ENCODE results near the gene CCDC197.
A peak's percentile ranks its signal among the peaks of the same experiment; 100 is the strongest.

CCDC197 gene

DNA sequence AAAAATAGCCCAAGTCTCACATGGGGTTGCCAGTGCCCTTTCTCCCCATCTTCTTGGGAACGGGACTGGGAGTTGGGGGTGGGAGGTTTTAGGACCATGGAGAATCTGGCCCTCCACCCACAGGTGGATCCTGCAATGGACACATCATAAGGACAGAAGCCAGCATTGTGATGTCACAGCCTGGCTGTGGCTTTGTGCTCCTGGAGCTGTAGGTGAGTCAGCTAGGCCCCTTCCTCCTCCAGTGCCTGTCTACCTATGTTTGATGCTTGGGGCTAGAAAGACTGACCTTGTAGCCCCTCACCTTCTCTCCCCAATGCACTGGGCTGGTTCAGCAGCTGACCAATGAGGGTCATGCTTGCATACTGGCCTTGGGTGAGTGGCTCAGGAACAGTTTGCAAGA lies at the start of gene CCDC197:
Gene CCDC197 (plus strand): TSS at position 220 of the 400 bp plus-strand sequence. CDS start 831 bp downstream, outside the sequence.
- DNase-seq (ENCODE audit: low spot score) = no peak

DNA sequence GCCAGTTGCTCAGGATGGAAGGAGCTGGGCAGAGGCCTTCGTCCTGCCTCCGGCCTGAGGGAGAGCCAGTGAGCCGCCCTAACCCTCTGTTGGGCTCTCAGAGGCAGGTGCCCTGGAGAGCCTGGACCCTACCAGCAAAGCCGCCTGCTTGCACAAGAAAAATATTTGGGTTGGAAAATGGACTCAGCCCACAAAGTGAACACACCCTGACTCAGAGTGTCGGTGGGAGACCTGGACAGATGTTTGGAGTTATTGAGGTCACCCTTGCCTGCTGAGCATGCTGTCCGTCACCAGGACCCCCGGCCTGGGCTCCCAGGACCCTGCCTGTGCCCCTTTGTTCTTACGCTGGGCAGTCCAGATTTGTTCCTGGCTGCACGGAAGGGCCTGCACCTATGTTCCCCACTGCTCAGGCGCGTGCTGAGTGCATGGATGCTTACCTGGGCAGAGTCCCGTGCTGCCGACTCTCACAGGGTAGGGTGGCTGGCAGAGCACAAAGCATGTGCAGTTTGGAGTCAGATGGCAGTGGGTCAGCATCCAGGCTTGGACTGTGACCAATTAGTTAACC lies 47.5 kb upstream of the CCDC197 start:
- DNase-seq (ENCODE audit: low spot score) = no peak

DNA sequence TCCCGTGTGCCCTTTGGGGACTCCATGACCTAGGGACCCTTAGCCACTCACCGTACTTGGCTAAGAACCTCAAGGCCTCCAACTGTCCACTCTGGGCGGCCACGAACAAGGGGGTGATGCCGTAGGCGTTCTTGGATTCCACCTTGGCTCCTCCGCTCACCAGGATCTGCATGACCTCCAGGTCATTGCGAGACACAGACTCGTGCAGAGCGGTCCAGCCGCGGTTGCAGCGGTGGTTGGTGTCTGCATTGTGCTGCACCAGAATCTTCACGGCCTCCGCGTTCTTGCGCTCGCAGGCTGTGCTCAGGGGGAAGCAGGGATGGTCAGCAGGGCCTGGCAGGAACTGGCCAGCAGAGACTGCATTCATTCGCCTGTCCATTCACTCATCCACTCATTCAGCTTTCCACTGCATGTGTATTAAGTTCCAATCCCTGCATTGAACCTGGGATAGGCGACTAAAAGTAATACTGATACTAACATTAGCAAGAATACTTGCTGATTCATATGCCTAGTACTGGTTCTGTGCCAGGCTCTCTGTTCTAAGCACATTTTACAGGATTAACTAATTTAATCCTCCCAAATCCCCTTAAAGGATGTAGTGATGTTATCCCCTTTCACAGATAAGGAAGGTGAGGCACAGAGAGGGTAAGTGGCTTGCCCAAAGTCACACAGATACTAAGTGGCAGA lies 46.0 kb upstream of the CCDC197 start:
- DNase-seq (ENCODE audit: low spot score) = no peak

DNA sequence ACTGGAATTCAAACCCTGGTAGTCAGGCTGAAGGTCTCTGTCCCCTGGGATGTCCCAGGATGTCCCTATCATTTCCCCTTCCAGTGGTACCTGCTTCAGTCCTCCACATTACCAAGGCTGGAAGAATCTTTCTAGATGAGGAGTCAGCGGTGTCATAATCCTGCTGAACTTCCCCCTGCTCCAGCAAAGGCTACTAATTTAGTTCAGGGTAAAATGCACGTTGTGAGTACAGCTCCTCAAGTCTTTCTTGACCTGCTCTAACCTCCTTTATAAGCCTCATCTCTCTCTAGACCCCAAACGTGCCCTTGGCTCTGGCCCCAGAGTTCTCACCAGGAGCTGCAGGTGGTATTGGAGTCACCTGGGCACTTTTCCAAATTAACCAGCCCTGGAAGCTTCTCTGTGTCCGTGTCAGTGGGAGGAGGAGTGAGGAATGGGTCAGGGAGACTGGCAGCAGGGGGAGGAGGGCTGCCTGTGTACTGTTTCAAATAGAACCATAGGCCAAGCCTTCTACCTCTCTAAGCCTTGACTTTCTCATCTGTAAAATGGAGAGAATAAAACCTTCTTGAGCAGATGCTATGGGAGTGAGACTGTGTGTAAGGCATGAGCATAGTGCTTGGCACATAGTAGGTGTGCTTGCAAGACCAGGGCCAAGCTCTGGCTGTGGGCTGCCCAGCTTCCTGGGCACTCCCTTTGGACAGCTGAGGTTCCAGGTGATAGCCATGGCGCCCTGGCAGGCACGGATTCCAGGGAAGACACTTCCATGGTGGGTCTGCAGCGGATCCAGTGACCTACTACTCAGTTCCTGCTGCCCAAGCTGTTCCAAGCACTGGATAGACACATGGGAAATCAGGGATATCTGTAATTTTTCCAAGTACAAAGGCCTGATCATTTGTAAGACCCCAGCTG lies 45.2 kb upstream of the CCDC197 start:
- DNase-seq (ENCODE audit: low spot score) = no peak

DNA sequence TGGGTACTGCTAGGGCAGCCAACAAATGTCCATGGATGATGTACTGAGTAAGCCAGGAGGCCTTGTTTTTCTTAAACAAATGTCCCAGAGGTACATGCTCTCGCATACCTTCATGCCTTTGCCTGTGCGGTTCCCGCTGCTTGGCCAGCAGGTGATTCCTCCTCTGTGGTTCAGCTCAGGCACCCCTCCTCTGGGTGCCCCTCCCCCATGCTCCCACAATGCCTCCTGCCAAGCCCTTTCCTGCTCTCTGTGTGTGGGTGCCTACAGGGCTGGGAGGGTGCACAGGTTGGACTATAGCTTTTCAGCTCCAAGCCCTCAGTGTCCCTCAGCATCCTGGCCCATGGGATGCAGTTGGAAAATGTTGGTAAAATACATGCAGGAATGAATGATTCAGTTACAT lies 44.3 kb upstream of the CCDC197 start:
- no peak for DNase-seq (ENCODE audit: low spot score)

DNA sequence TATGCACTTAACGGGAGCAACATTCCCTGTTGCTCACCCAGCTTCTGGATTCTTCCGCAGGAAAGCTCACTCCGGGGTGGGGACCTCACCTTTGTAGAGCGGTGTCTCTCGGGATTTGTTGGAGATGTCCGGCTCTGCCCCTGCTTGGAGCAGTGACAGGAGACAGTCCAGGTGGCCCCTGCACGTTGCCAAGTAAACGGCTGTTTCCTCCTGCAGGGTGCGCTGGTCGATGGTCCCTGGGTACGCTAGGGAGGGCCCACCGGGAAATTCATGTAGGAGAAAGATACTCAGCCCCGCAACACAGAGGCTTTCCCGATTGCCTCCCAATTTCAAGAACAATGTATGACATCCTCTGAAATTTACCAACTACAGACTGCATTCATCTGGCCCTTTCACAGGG lies 43.8 kb upstream of the CCDC197 start:
- DNase-seq (ENCODE audit: low spot score) = no peak

DNA sequence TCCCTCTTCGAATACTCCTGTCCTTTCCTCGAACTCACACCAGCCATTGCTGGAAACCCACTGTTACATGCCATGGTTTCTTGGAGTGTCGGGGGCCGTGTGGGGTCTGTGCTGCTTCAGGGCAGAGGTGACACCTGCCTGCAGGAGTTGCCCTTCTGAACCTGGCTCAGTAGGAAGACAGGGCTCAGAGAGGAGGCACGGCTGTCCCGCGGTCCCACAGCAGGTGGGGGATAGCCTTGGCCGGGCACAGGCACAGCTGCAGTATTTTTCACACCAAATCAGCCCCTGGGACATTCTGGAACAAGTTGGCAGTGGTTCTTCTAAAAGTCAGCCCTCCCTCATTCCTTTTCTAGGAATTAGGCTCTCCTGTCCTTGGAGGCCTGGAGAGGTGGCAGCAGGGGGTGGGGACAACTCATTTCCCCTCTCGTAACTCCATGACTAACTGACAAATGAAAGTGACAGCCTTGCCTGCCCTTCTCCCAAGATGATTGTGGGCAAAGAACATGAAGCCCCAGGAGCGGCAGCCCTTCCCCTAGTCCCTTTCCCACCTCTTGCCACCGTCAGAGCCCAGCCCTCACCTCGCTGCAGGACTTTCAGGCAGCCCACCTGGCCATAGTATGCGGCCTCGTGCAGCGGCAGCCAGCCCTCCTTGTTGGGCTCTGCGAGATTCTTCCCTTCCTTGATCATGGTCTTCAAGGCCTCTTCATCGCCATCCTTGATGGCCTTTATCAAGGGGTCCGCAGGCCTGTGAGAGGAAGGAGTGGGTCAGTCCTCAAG lies 43.2 kb upstream of the CCDC197 start:
- DNase-seq (ENCODE audit: low spot score) = no peak

DNA sequence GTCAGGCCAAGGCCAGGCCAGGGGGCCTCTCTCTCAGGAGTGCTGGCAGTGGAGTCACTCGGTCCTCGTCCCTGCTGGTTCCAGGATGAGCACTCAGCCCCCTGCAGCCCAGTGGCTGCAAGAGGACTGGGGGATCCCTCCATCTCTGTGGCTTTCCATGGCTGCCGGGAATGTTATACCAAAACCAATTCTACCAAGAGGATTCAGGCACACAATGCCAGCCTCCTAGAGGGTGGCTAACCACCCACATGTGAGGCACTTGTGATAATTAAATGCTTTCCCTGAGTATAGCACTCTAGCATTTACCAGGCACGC lies 42.6 kb upstream of the CCDC197 start:
- DNase-seq (ENCODE audit: low spot score) = no peak

DNA sequence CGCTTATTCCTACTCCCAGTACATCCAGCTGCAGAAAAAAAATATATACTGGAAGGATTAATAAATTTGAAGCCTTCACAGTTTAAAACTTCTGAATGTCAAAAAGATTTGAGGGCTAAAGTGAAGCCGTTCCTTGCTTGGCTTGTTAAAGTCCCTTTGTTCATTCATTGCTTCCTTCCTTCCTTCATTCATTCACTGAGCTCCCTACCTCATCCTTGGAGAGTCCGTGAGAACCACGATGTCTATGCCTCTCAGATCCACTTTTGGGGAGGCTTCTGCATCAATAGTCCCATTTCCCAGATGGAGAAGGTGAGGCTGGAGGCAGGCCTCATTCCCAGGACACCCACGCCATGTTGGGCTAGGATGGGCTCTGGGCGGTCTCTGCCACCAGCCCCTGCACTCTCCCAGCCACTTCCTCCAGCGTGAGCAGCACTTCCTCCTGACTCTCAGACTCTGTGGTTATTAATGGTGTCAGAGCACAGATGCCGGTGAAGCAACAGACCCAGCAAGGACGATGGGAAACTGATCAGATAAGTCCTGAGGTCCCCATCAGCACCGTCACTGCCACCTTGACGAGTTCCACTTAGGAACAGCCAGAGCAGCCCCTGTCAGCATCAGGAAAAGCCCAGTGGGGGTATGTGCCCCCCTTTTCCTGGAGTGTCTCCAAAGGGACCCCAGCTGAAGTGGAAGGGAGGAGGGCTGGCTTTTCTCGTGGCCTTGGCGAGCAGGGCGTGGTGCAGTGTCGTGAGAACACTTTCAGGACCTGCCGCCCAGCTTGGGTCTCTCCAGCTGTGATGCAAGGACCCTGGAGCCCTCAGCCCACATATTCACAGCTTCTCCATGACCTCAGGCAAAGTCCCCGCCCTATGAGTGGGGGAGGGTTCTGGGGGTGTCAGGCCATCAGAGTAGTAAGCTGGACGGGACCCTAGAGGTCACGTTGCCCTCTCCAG lies 41.9 kb upstream of the CCDC197 start:
- DNase-seq (ENCODE audit: low spot score) = no peak

DNA sequence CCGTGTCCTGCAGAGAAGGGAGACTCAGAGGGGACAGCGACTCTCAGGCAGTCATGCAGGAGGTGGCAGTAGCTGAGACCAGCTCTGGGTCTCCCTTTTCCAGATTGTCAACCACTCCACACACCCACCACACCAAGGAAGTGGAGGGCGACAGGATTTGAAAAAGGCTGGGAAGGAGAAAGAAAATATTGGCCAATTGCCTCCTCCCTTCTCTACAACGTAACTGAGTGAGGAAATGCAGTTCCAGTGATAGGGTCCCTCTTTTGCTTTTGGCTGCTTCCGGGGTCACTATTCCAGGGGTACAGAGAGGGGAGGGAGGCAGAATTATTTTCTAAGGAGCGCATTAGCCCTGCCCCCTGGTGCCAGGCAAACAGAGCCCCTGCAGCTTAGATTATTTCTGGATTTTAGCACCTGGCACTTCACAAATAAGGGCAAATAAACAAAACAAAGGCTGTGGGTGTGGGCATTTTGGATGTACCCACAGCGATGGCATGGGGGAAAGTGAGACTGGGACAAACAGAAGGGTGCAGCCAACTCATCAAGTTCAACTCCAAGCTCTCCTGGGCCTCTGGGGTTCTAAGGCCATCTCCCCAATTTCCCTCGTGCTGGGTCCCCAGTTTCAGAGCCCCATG lies 41.1 kb upstream of the CCDC197 start:
- DNase-seq (ENCODE audit: low spot score) = no peak

DNA sequence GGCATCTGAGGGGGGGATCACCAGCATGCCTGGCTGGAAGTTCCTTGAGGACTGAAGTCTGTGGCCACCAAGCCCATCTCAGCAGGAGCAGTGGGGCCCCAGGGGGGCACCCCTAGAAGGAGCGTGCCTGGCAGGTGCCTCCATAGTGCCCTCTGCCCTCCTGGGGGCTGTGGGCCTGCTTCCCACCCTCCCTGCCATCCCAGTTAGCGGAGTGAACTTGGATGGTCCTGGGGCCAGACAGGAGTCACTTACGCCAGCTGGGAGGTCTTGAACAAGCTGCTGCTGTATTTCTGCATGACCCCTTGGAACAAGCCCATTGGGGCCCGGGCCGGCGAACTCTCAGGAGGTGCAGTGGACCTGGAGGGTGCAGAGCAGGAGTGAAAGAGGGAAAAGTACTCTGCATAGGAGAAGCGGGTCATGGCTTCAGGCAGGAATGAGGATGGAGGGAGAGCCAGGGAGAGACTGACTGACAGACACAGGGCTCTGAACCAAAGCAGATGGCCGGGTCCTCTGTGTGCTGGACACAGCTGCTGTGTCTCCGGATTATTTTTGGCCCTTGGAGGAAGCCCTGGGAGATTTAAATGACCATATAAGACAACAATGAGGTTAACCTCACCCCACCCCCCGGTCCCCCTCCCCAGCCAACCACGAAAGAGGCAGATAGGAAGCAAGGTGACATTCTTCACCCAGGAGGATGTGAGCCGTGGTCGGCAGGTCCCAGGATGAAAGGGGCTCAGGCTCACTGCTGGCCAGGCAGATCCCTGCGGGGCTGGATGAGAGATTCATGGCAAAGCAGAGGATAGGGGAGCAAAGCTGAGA lies 40.4 kb upstream of the CCDC197 start:
- DNase-seq (ENCODE audit: low spot score) = no peak

DNA sequence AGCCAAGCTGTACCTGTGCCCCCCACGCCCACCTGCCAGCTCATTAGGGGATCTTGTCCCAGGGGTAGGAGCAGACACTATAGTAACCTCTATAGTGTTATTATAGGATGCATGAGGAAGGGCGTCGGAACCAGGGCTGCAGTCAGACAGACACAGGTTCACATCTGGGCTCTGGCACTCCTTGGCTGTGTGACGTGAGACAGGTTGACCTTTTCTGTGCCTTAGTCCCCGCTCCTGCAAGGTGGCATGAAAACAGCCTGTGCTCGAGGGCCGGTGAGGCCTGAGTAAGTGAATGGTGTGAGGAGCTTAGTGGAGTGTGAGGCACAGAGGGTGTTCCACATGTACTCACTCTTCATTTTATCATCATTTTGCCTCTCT lies 39.8 kb upstream of the CCDC197 start:
- no peak for DNase-seq (ENCODE audit: low spot score)

DNA sequence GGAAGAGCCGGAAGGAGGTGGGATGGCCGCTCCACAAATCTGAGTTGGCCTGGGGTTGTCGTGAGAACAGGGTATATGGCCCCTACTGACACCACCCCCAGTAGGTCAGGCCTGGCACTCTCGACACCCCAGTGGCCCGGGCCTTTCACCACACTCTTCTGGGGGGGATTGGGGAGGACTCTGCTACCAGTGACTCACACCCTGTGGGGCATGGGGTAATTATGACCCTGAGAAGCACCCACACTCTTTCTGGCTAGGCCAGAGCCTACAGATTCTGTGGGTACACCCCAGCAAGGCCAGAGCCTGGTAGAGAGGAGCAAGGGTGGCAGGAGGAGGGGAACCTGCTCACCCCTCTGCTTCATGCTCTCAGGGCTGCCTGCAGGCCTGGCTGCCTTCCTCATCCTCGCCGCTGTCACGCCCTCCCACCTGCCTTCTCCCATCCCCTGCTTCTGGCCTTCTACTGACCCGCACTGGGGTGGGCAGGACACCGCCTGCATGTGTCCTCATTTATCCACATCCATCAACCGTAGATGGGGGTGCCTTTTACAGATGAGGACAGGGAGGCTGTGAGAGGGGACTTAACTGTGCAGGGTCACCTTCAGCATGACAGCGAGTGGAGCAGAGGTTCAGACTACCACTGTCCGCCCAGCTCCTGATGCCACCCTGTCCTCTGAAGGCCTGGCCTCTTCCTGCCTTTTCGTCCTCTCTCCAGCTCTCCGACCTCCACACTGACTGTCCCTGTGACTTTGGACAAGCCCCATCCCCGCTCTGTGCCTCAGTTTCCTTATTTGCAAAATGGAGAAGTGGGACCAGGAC lies 39.1 kb upstream of the CCDC197 start:
- no peak for DNase-seq (ENCODE audit: low spot score)

DNA sequence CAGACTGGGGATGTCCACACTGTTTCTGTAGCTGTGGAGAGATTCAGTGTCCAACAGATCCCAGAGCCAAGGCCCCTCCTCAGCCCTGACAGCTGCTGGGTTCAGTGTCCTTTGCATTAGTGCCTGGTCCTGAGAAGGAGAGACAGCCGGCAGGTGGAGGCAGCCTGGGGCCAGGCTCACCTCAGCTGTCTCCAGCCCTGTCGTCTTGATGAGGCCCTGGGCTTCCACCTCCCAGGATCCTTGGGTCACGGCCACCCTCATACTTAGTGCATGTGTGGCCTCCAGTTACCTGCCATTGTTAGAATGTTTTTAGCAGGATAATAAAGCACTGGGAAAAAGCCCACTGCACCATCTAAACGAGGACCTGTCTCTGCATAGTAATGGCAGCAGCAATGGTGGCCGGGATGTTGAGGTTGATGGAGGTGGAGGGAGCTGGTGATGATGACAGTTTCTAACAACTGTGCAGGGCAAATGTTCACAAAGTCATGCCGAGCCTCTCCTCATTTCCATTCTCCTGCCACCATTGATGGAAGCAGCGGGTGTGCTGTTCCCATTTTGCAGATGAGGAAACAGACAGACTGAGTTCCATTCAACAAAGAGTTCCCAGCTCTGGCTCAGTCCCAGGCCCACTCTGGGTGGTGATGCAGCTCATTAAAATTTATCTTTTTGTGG lies 38.4 kb upstream of the CCDC197 start:
- no peak for DNase-seq (ENCODE audit: low spot score)

DNA sequence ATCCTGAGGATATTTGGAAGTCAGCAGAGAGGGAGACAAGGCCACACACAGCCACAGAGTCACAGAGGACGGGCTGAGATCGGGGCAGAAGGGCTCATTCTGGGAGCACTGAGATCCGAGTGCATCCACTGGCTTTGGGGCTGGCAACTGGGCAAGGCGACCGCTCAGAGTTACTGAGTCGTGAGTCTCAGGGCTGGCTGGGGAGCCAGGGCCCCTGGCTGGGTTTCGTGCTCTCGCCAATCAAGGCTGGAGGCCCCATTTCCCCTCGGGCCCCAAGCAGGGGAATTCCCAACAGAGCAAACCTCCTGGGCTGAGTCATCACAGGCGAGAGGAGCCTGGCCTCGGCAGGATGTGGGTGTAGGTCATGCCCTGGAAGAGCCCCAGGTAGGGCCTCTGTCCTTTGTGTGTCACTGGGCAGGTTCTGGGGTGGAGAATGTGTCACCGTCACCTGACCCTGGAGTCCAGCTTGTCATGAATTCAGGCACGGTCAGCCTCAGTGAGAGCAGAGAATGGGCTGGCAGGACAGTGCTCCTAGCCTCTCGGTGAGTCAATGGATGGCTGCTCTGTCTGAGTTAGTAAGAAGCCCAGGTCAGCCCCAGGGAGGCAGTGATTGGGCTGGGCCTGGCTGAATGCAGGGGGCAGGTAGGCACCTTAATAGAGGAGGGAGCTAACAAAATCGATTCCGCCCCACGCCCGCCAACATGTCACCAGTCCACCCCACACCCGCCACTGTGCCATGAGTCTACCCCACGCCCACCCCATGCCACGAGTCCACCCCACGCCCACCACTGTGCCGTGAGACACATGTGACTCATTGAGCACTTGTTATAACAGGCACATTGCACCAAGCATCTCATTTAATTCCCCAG lies 37.6 kb upstream of the CCDC197 start:
- DNase-seq (ENCODE audit: low spot score) = peak; percentile 75

DNA sequence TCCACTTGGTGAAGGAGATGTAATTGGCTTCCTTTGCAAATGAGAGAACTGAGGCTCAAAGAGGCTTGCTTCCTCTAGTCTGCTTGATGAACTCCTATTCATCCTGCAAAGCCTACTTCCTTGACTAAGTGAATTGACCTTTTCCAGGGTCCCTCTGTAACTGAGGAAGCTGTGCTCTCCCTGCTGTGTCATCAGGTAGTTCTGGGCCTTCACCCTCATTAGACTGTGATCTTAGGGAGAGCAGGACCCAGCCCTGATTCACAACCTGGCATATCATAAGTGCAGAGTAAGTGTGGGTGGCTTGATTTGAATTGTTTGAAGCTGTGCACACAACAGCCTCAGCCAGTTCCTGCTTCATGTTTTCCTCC lies 37.0 kb upstream of the CCDC197 start:
- no peak for DNase-seq (ENCODE audit: low spot score)

DNA sequence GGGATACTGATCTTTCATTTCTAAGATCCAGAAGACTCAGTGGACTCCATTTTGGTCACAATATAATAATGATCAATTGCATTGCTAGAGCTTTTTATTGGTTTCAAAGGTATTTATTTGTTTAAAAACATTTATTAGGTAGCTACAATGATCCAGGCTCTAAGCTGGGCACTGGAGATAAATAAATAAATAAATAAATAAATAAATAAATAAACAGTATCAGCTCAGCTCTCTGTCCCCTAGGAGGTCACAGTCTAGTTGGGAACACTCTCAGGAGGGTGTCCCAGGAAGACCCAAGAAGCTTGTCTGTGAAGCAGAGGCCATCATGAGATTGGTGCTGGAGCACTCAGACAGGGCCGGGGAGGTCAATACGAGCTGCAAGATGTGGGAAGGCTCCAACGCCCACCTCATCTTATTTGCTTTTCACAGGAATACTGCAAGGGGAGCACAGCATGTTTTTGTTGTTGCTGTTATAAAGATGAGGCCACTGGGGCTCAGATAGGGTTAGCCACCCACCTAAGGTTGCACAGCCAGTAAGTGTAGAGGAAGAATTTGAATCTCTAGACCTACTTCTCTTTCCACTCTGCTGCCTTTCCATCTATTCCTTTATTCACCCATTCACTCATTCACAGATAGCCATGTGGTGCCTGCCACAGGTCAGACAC lies 36.2 kb upstream of the CCDC197 start:
- no peak for DNase-seq (ENCODE audit: low spot score)

Data from AG20443 (cell line).